Heart left ventricle (tissue), 16 donors: ENCODE measurements around the gene DYNLT4. TPM values are rescaled to one million over a fixed set of nuclear protein-coding genes. Genes with fewer than 3 reads are reported as not detected.
A peak's percentile ranks its signal among the peaks of the same experiment; 100 is the strongest.

Source experiments
- ATAC-seq, 4 donors: fragments of 200-7000 bp; cut with Tn5 transposase; one replicate each; pipeline ENCODE4 v1.9.1; 2020 to 2022; ENCODE audit warnings: moderate library complexity in 4 of 4, mild to moderate bottlenecking in 3 of 4, moderate number of reproducible peaks in 1 of 4
- DNase-seq, 5 donors: peaks; one replicate each; pipeline ENCODE4 v3.0.0-alpha.2; 2020
- H3K27ac ChIP-seq, 12 donors: fragments of 200-600 bp; sonication (generic) in 4 of 12; one replicate each; pipeline versions ENCODE4 v1.5.0 to v1.8.0; 2016 to 2022; ENCODE audit warnings: mild to moderate bottlenecking in 2 of 12
- H3K27me3 ChIP-seq, 9 donors: fragments of 200-600 bp; sonication (generic) in 2 of 9; one replicate each; pipeline versions ENCODE4 v1.5.1 to v1.8.0; 2016 to 2022; ENCODE audit warnings: mild to moderate bottlenecking in 3 of 9
- H3K36me3 ChIP-seq, 9 donors: fragments of 200-600 bp; sonication (generic) in 2 of 9; one replicate each; pipeline versions ENCODE4 v1.5.0 to v1.8.0; 2018 to 2022; ENCODE audit warnings: mild to moderate bottlenecking in 2 of 9
- H3K4me1 ChIP-seq, 12 donors: fragments of 200-600 bp; sonication (generic) in 4 of 12; one replicate each; pipeline versions ENCODE4 v1.5.0 to v1.8.0; 2016 to 2022; ENCODE audit warnings: mild to moderate bottlenecking in 3 of 12
- H3K4me3 ChIP-seq, 12 donors: fragments of 200-600 bp; sonication (generic) in 4 of 12; one replicate each; pipeline versions ENCODE4 v1.5.0 to v1.8.0; 2017 to 2022; ENCODE audit warnings: mild to moderate bottlenecking in 9 of 12, moderate library complexity in 4 of 12
- H3K9me3 ChIP-seq, 12 donors: fragments of 200-600 bp; sonication (generic) in 4 of 12; one replicate each; pipeline versions ENCODE4 v1.5.0 to v1.8.0; 2016 to 2022; ENCODE audit warnings: mild to moderate bottlenecking in 1 of 12
- POLR2A ChIP-seq, 2 donors: fragments of 450-650 bp; IDR thresholded peaks; one replicate each; pipeline ENCODE4 v1.6.1; 2017; ENCODE audit warnings: antibody characterized with exemption in 2 of 2, mild to moderate bottlenecking in 2 of 2, moderate library complexity in 2 of 2
- WGBS, 4 donors: extraction: QIAGEN DNeasy Blood & Tissue Kit in 2 of 4; methylation state at CpG; one replicate each; pipeline versions ENCODE4 v1.1.5 to v1.1.7; 2013 to 2018; 5-methylcytosine and 5-hydroxymethylcytosine counted together
- intact Hi-C, 10 donors: fragments of 100-400 bp; cut with DNase I; formaldehyde crosslinking; loops; one replicate each; pipeline versions ENCODE4 v1.11.1 to v1.14.2; 2022
- polyA plus RNA-seq, 2 donors: library from polyadenylated mRNA; stranded (reverse); fragments of 200-250 nt; gene quantifications; one replicate each; pipeline ENCODE4 v1.2.3, GENCODE V29; 2013
- total RNA-seq, 9 donors: library from RNA; depleted of rRNA in 2 of 9; stranded (reverse); fragments of >200 nt in 2 of 9; fragmentation: NEBNext Ultra II Directional in 3 of 9; extraction: Animal tissue kit (Norgen Biotek cat#: 25700) in 3 of 9; gene quantifications; one replicate each; pipeline versions ENCODE4 v1.1.0 to v1.2.4, GENCODE V29; 2016 to 2023
- TF ChIP-seq, protein P1 (sequence below), 12 donors: fragments of 200-600 bp; sonication (generic) in 4 of 12; IDR thresholded peaks; one replicate each; pipeline versions ENCODE4 v1.5.0 to v1.8.0; 2018 to 2022; ENCODE audit warnings: antibody characterized with exemption in 12 of 12, mild to moderate bottlenecking in 5 of 12
- donor health status: ischemic (EF 13 %, LVEDD 7.1; RV severe dilation, severe dysfunction).
- donor health status: healthy with polysubstance abuse.
- donor health status: DM: no; HTN: yes; CAD: no.
- donor health status: DM: no; HTN: no; CAD: no.
- donor health status: ischemic (EF 25% LVEDD 6.9; RV normal size, moderate dysfunction).
- donor health status: ischemic (EF 25% LVEDD 5.7; RV mildly dilated, moderate dysfunction).
- donor health status: healthy.
- donor health status: DM: yes; HTN: yes; CAD: no.
- donor health status: ischemic (EF 35%, LVEDD 5.7; RV mildly dilated, moderate dysfunction).
- donor health status: nonischemic (EF 11% LVEDD 7.7; RV severe dilation, severe dysfunction).
- donor health status: DM: yes; HTN: yes; CAD: no.
- donor health status: PGD.
- donor health status: ischemic (EF 29% LVEDD 5.4; RV normal size, mild dysfunction).
- donor health status: nonischemic (EF 23%, LVEDD 6.1; RV moderate dilation, normal function).

DYNLT4 gene
- total and polyA plus RNA-seq, 11 donors: 0.36 to 1.7 (median 0.82) TPM; not detected in 1

DNA sequence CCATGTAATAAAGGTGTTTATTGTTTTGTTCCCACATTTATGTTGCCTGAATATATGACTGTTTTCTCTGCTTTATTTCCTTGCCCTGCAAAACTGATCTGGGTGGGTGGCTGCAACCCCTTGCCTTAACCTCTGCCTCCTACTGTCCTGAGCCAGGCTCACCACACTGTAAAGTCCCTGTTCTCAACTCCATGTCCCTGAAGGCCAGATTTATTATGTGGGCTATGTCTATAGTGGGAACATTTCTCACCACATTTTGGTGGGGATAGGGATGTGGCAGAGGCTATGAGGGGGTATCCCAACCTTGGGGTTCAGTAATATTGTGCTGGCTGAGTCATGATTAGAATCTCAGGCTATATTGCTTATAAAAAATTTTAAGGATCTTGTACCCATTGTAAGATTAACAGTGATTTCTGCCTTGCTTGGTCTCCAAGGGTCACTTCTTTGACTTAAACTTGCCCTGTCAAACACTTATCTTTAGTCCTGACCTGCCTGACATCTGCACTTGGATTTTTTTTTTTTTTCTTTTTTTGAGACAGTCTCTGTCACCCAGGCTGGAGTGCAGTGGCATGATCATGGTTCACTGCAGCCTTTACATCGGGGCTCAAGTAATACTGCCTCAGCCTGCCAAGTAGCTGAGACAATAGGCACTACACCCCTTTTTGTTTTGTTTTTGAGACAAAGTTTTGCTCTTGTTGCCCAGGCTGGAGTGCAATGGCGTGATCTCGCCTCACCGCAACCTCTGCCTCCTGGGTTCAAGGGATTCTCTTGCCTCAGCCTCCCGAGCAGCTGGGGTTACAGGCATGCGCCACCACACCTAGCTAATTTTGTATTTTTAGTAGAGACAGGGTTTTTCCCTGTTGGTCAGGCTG is 28.2 kb downstream of the DYNLT4 start:
- H3K36me3 ChIP-seq: peaks cover 0 to 59% (median 51%) of the 10 kb centered on the region in 9 donors
- H3K4me3 ChIP-seq: no peak overlapping the region
- no peaks in the 10 kb centered on the region for H3K9me3 ChIP-seq
- H3K27me3 ChIP-seq: no peaks in the 10 kb centered on the region
- ATAC-seq (no peak), DNase-seq (no peak)
- WGBS, 4 donors: 92 to 94% (median 92%) methylated on average over 6 of the region's 6 CpGs
- peaks cover 2 to 44% (median 29%) of the 10 kb centered on the region in 12 donors for H3K4me1 ChIP-seq
- TF ChIP-seq POLR2A (IDR thresholded peaks at IDR 0.05): no peak
- TF ChIP-seq, protein P1, sequence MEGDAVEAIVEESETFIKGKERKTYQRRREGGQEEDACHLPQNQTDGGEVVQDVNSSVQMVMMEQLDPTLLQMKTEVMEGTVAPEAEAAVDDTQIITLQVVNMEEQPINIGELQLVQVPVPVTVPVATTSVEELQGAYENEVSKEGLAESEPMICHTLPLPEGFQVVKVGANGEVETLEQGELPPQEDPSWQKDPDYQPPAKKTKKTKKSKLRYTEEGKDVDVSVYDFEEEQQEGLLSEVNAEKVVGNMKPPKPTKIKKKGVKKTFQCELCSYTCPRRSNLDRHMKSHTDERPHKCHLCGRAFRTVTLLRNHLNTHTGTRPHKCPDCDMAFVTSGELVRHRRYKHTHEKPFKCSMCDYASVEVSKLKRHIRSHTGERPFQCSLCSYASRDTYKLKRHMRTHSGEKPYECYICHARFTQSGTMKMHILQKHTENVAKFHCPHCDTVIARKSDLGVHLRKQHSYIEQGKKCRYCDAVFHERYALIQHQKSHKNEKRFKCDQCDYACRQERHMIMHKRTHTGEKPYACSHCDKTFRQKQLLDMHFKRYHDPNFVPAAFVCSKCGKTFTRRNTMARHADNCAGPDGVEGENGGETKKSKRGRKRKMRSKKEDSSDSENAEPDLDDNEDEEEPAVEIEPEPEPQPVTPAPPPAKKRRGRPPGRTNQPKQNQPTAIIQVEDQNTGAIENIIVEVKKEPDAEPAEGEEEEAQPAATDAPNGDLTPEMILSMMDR (IDR thresholded peaks at IDR 0.05): no peak
- intact Hi-C loops: loop anchor here in 3 of 10 donors (5.0 to 10.0 kb wide), 3 partner anchors 42 to 526 kb away; partner anchors contain the start of genes KIF2C (in 1 of the 3) and RNU5D-1 (in 1 of the 3)
- H3K27ac ChIP-seq: no peak overlapping the region

DNA sequence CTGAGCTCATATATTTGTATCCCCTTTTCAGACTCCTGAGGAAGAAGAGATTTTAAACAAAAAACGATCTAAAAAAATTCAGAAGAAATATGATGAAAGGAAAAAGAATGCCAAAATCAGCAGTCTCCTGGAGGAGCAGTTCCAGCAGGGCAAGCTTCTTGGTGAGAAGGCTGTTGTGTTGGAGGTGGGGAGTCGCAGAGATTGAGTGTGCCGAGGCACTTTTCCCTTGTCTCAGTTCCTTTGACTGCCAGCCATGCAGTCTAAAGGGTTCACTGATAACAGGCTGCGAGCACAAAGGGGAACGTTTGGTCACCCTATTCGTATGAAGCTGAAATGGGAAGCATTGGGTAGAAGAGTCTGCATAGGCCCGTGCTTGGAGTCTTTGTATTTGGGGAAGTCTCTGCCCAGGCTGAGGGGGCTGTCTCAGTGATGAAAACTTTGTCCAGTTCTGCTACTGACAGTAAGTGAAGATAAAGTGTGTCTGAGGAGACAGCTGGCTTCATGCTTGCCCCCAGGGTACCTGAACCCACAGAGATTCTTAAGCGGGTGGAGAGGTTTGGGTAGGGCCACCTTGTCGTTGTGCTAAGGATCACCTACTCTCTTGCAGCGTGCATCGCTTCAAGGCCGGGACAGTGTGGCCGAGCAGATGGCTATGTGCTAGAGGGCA is 29.0 kb downstream of the DYNLT4 start:
- Histone ChIP-seq H3K4me1 (peaks cover 2 to 38% (median 23%) of the 10 kb centered on the region in 12 donors), H3K9me3 (no peaks in the 10 kb centered on the region), H3K4me3 (peak overlapping the region in 1 of 12 donors; percentile 16), H3K27ac (no peak overlapping the region), H3K36me3 (peaks cover 0 to 59% (median 51%) of the 10 kb centered on the region in 9 donors), H3K27me3 (no peaks in the 10 kb centered on the region)
- no peak for DNase-seq
- intact Hi-C loops: loop anchor here in 3 of 10 donors (5.0 to 10.0 kb wide), 3 partner anchors 41 to 527 kb away; partner anchors contain the start of genes KIF2C (in 1 of the 3) and RNU5D-1 (in 1 of the 3)
- WGBS, 4 donors: 63 to 71% (median 66%) methylated on average over 13 of the region's 13 CpGs
- TF ChIP-seq, protein P1 (IDR thresholded peaks at IDR 0.05): no peak
- TF ChIP-seq POLR2A (IDR thresholded peaks at IDR 0.05): no peak
- no peak for ATAC-seq

DNA sequence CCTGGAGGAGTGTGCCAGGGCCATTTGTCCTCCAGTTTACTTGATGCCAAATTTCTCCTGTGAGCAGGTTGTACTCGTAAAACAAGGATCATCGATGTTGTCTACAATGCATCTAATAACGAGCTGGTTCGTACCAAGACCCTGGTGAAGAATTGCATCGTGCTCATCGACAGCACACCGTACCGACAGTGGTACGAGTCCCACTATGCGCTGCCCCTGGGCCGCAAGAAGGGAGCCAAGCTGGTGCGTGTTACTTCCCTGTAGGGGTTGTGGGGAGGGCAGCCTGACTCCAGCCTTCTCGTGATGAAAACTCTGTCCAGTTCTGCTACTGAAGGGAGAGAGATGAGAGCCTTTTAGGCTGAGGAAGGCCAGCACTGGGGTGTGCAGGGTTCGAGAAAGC is 29.6 kb downstream of the DYNLT4 start:
- no peaks in the 10 kb centered on the region for H3K27me3 ChIP-seq
- peaks cover 0 to 59% (median 51%) of the 10 kb centered on the region in 9 donors for H3K36me3 ChIP-seq
- whole genome bisulfite sequencing, 4 donors: 82 to 88% (median 83%) methylated on average over 14 of the region's 14 CpGs
- peak overlapping the region in 2 of 12 donors; percentile 16 to 87 for H3K4me3 ChIP-seq
- intact Hi-C loops: loop anchor here in 3 of 10 donors (5.0 to 10.0 kb wide), 3 partner anchors 40 to 527 kb away; partner anchors contain the start of genes KIF2C (in 1 of the 3) and RNU5D-1 (in 1 of the 3)
- DNase-seq: no peak
- H3K4me1 ChIP-seq: peaks cover 2 to 38% (median 23%) of the 10 kb centered on the region in 12 donors
- no peak for ATAC-seq
- peak overlapping the region in 2 of 12 donors; percentile 95 to 99 for H3K27ac ChIP-seq
- TF ChIP-seq, protein P1 (IDR thresholded peaks at IDR 0.05): no peak
- no peak for TF ChIP-seq POLR2A (IDR thresholded peaks at IDR 0.05)
- H3K9me3 ChIP-seq: no peaks in the 10 kb centered on the region
